HG03521 (cell line): ENCODE data around the gene NDRG3.
"Not testable (repeated sequence)": the region's sequence is repeated elsewhere in the genome, so short reads cannot be mapped to it uniquely, and the experiment has no call there.

ENCODE experiments used
- ATAC-seq: cut with Tn5 transposase; IDR thresholded peaks from one replicate; pipeline ENCODE4 v1.9.1; 2021; ENCODE audit warnings: mild to moderate bottlenecking, moderate library complexity; ENCODE audit not compliant: unreplicated experiment

NDRG3 gene

DNA sequence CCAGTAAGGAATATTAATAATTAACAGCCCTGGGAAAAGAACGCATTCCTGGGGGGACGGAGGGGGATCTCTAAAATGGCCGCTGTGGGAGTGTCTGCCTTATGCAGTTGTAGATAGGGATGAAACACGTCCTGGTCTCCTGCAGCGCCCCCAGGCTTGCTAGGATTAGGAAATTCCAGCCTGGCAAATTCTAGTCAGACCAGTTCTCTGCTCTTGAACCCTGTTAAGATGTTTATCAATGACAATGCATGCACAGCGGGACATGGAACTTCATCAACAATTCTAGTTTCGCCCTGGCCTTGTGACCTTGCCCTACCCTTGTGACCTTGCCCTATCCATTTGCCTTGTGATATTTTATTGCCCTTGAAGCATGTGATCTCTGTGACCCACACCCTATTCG lies 50.4 kb downstream of the NDRG3 start:
- not testable (repeated sequence) for ATAC-seq

DNA sequence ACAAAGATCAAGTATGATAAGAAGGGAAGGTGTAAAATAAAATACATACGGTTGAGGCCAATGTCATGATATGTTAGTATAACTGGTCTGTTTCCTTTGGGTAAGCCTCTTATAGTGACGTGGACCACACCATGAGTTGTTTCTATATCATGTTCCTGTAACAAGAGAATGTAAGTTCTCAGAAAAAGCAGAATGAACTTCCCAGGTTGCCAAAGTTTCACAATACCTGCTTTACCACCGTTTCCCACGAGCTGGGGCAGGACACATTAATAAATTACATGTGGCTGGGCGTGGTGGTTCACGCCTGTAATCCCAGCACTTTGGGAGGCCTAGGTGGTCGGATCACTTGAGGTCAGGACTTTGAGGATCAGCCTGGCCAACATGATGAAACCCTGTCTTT lies 57.3 kb downstream of the NDRG3 start:
- ATAC-seq: no peak

DNA sequence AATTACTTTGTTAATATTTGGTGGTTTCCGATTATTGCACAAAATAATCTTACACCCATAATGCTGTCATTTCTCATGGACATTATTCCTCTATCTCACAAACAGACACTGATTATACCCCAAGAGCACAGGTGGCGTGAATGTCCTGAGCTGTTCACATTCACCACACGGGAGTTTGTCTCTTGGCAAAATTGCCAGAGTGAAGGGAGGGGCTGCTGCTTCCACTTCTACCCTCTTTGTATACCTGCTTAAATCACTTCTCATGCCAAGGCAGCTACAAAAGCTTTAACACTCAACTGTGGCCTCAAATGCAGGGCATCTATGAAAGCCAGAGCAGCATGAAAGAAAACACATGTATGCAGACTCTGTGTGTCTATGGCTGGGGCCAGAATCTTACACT lies 58.0 kb downstream of the NDRG3 start:
- no peak for ATAC-seq

DNA sequence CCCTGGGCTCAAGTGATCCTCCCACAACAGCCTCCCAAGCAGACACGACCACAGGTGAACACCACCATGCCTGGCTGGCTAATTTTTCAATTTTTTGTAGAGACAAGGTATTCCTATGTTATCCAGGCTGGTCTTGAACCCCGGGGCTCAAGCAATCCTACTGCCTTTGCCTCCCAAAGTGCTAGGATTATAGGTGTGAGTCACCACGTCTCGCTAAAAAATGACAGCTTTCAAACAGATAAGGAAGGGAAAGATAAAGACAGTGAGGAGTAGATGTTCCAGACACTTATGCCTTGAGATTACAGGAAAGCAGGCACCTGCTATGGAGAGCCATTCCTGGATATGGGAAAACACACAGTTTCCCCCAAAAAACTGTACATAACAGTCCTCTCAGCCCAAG lies 58.9 kb downstream of the NDRG3 start:
- ATAC-seq: no peak

DNA sequence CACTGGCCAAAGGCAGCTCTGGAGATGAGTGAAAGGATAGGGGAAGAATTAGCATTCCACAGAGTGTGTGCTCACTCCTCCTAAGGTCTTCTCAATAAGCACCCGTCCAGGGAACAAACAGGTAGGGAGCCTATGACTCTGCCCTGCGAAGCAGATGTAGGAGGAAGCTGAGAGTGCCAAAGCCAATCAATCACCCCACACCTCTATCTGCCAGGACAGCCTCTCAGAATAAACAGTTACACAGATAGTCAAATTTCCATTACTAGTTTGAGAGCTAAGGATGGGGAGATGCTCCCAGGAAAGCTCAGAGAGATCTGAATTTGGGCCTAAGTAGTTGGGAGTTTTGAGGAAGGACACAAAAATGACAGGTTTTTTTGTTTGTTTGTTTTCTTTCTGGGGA lies 59.4 kb downstream of the NDRG3 start:
- ATAC-seq: no peak

DNA sequence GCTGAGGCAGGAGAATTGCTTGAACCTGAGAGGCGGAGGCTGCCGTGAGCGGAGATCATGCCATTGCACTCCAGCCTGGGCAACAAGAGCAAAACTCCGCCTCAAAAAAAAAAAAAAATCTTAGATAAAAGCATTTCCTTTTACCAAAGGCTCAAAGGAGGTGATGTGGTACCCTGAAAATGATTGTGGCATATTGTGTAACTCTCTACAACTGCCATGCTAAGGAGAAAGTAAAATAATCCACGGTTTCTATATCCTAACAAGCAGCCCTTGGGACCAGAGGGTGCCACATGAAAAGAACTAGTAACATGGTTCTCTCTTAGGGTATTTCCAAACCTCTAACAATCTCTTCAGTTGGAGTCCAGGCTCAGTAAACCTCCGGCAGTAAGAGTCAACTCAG lies 61.1 kb downstream of the NDRG3 start:
- ATAC-seq: no peak

DNA sequence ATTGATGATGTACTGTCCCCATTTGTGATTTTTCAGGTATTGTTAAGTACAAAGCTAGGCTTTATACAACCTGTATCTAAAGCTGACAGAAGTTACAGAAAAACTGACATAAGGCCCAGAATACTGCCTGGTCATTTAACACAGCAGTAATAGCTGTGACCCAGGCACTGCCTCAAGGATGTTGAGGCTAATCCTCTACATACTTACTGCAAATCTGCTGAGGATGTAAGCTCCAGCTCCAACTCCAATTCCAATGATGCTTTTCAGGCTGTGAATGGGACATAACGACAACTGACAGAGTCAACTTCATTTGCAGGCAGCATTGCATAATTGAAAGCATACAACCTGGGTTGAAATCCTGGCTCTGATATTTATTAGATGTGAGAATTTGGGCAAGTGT lies 63.6 kb downstream of the NDRG3 start:
- no peak for ATAC-seq

DNA sequence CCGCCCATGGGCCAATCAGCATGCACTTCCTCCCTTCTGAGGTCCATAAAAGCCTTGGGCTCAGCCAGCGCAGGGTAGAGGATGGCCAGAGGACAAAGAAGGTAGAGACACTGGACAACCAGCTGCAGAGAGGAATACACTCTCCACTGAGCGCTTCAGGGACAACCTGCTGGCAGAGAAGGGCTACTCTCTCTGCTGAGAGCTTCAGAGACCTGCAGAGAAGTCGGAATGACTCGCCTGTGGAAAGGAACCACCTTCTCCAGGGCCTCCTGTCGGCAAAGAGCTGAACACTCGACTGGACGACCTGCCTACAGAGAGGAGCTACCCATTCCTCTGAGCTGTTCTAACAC lies 68.5 kb downstream of the NDRG3 start:
- ATAC-seq: no peak

DNA sequence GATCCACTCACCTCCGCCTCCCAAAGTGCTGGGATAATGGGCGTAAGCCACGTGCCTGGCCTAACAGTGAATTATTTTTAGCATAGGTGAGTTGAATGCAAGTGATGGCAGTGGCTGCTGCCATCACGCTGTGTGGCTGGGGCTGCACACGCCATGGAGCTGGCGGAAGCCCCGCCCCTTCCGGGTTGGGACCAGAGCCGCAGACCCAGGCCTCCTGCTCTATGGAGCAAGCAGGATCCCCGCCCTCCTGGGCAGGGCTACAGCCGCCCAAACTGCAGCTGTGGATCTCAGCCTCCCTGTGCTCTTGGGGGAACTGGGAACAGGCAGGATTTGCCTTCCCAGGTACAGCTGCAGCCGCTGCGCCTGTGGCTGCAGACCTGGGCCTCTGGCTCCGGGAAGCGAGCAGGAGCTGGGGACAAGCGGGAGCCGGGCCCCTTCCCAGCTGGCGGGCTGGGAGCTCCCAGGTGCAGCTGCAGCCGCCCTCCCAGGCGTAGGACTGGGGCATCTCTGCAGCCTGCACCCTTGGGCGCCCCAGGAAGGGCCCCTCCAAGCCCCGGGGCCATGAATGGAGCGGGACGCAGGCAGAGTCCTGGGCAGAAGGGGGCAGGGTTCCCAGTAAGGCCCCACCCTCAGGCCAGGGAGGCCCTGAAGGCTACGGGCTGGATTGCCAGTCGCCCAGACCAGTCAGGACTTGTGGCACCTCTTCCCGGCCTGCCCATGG lies 69.0 kb downstream of the NDRG3 start:
- no peak for ATAC-seq

DNA sequence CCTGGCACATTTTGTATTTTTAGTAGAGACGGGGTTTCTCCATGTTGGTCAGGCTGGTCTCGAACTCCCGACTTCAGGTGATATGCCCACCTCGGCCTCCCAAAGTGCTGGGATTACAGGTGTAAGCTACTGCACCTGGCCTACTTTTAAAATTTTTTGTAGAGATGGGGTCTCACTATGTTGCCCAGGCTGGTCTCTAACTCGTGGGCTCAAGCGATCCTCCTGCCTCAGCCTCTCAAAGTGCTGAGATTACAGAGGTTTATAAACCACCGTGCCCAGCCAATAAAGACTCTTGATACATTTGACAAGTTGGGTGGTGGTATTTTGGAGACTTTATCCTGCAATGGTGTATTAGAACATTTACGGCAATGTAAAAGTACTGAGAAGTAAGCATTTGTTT lies 70.3 kb downstream of the NDRG3 start:
- ATAC-seq: not testable (repeated sequence)

DNA sequence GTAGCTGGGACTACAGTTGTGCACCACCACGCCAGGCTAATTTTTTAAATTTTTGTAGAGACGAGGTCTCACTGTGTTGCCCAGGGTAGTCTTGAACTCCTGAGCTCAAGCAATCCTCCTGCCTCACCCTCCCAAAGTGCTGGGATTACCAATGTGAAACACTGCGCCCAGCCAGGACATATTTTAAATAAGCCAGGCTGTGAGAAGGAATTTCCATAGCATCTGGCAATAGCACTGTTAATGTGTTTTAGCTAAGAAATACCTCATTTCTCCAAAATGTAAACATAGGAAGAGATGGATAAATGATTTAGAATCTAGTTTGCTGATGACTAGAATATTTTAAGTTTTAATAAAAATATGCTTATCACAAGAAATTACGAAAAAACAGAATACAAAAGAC lies 72.9 kb downstream of the NDRG3 start:
- no peak for ATAC-seq

DNA sequence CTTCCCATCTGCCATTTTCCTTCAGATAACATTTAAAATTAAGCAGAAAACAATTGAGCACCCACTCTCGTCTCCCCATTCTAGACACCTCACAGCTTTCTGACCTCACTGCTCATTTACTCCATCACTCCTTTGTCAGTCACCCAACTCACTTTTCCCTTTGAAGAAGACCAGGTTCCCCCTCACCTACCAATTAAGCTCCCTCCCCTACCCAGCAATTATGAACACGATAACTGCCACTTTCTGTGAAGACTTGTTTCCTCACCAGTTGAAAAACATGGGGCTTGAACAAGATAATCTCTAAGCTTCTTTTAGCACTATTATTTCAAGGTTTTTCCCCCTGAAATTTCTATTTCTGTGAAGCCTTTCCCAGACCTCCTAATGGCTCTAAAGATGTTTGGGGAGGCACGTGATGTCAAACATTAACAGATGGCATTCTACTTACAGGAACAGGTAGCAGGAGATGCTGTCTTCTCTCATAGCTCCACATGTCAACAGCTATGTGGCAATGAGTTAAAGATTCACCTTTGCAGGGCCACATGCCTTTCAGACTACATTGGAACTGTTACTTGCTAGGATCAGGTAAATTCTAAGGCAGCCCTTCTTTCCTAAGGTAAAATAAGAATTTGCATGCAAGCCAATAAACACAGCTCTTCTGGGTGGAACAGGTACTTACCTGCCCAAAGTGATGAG lies 75.1 kb downstream of the NDRG3 start:
- no peak for ATAC-seq

DNA sequence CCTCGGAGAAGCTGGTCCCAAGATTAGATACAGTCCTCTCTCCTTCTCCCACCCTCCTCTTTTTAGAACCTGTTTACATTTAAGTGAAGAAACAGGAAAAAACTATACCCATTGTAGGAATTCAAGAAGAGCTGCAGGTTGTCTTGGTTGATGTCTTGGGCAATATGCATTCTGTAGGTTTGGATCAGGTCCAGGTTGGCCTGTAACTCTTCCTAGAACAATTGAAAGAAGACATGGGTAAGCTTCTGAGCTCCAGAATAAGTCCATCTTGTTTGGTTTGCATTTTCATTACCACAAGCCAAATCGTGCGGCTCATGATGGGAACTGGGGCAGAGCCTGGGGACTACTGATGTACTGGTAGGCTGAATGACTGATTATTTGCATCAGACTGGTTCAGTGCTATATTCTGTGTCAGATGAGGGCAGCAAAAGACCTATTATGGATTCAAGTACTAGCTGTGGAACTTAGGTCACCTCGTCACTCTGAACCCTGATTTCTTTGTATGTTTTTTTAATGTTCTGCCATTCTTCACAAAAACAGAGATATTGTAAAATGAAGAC lies 79.6 kb downstream of the NDRG3 start:
- ATAC-seq: no peak

DNA sequence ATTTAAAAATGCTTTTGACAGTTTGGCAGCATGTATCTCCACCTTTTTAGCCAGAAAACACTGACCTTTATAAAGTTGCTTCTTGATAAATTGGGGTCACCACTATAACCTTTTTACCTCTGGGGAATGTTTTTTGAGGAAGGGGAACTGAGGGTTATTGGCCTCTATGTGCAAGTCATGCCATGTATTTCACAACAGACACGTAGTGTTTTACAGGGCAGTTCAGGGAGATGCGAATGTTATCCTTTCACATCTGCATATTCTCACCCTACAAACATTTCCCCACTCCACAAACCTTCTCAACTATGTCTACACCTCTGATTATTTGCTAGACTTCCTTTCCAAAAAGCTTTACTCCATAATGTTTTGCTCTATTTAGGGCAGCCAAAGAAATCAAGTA lies 82.9 kb downstream of the NDRG3 start:
- ATAC-seq: no peak

DNA sequence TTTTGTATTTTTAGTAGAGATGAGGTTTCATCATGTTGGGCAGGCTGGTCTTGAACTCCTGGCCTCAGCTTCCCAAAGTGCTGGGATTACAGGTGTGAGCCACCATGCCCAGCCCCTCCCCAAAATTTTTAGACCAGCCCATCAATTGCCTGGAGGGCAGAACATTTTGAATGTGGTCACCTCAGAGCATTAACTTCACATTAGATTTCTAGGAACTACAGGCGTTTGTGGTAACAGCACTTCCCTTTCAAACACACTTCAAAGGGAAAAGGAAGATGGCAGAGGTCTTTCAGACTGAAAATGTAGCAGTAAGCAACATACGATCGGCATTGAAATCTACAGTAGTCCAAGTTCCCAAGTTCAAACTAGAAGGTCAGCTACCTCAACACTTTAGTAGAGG lies 87.6 kb downstream of the NDRG3 start:
- ATAC-seq: no peak

DNA sequence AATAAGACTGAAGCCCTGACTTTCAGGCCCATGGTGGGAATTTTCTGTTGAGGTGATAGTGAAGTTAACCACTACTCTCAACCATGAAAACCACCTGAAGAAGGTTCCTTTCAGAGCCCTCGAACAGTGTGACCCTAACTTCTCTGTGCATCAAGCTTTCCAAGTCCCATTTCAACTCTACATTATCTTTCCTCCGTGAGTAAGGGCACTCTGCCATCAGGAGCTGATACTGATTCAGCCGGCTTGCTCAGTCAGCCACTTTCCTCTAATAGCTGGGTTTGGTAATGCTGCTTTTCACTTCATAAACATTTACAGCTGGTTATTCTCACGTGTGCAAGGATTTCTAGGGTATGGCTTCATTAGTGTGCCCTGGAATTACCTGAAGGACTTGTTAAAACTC lies 89.2 kb downstream of the NDRG3 start:
- no peak for ATAC-seq

DNA sequence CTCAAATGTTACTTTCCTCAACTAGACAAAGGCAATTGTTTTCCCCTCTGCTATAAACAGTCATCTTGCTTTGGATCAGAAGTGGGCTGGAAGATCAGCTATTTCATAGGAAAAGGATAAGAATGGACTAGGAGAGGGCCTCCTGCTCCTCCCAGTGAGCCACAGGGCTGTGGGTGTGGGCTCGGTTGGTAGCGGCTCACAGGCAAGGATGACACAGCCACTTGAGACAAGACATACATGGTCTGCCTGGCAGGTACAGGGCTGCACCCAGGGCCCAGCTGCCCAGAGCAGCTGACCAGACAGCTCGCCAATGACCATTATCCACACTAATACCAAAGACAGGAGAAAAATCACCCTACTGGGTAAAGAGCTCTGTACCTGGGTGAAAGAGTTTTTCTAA lies 90.9 kb downstream of the NDRG3 start:
- no peak for ATAC-seq

DNA sequence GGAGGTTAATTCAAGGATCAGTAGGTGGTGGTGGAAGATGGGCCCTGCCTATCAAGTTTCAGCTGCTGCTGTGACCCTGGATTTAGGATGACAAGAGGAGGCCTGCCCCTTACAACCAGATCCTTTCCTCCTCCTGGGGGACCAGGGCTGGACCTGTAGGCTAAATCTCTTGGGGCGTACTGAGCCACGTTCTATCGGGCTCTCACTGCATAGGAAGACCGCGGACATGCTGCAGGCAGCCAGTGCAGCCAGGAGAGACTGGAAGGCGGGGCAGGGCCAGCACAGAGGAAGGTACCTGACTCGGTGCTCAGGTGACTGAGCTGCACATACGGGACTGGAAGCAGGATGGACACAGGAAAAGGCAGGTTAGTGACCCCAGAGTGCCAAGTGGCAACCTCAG lies 91.4 kb downstream of the NDRG3 start:
- no peak for ATAC-seq

DNA sequence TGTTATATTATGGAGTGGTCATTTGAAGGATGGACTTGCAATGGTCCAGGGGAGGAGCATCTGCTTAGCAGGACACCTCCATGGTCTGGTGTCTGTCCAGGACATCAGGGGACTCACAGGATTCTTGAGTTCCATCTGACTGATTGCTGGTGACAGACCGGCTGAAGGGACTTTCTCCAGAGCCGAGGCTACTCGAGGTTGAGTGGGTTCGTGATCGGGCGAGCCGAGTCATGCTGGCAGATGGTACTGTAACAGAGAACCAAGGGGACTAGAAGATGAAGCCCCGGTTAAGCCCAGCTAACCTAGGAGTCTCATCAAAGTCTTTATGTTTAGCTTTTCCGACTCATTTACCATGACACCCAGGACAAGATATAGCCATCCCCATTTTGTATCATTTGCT lies 92.4 kb downstream of the NDRG3 start:
- ATAC-seq: no peak

DNA sequence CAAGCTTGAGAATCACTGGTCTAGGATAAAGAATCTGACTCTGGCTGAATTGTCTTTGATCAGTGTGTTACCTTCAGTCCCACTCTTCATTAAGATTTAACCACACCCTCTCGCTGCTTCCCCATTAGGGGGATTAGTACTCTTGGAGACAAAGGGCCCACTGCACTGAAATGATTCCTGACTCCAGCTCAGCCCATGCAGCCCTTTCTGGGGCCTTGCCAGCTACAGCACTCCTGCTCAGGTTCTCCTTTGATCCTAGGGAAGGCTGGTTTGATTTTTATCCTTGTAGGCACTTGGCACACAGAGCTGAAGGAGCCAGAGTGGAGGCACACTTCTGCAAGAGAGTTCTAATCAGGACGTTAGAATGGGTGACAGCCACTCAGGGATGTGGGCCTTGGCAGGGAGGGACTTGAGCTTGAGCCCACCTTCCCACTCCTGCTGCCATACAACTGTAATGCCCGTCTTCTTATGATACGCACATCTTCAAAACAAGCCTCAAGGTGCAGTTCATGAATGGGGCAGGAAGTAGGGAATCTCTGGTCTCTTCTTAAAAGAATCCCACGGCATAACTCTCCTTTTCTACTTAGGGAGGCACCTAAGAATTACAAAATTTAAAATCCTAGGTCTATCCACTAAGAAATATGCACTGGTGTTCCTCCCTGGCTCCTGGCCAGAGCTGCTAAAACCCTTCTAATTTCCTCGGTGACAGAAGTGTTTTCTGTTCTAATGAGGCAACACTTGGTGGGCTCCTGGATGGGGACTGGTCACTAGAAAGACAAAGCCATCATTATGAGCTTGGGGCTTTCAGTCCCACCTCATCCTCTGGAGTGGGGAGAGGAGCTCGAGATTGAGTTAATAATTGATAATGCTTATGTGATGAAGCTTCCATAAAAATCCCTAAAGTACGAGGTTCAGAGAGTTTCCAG lies 98.4 kb downstream of the NDRG3 start:
- ATAC-seq: no peak

DNA sequence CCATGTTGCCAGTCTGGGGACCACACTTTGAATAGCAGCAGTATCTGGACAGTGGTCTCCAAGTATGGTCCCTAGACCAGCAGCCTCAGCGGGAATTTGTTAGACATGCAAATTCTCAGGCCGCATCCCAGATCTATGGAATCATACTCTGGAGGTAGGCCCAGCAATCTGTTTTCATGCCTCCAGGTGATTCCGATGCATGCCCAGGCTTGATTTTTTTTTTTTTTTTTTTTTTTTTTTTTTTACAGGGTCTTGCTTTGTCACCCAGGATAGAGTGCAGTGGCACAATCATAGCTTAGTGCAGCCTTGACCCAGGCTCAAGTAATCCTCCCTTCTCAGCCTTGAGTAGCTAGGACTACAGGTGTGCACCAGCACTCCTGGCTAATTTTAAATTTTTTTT lies 99.2 kb downstream of the NDRG3 start:
- ATAC-seq: no peak

DNA sequence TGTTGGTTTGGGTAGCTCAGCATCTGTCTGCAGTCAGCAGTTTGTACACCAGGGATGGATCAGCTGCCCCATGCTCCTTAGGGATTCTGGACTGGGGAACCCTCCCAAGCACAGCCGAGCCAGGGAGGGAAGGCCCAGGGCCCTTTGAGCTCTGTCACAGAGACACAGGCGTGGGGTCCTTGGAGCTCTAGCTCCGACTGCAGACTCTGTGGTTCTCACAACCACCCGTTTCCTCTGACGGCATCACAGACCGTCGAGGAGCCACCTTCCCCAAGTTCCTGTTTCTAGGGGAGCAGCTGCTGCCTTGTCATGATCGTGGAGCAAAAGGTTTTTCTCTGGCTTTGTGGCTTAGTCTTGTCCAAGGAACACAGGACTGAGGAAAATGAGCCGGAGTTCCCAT lies 99.9 kb downstream of the NDRG3 start, which contains the start of gene SLA2:
SLA2 (minus strand) TSS at position 199 of the 400 bp plus-strand sequence. CDS start 4,861 bp downstream, outside the sequence.
- ATAC-seq: no peak
